Liver (tissue), 9 donors: Measurements from ENCODE around the gene SLC34A3. TPM values are rescaled to one million over a fixed set of nuclear protein-coding genes. Genes with fewer than 3 reads are reported as not detected.

Source experiments
- DNase-seq: peaks from one replicate; pipeline ENCODE4 v3.0.0-alpha.2; 2017; ENCODE audit warnings: low spot score
- H3K27ac ChIP-seq, 2 donors: one replicate each; pipeline ENCODE4 v1.7.0; 2013; ENCODE audit warnings: inconsistent platforms in 2 of 2, low read length in 2 of 2, control low read depth in 1 of 2, low read depth in 1 of 2, mild to moderate bottlenecking in 1 of 2
- H3K27me3 ChIP-seq, 4 donors: one replicate each; pipeline versions ENCODE4 v1.6.1 to v1.7.0; 2013; ENCODE audit warnings: low read length in 3 of 4, inconsistent platforms in 1 of 4, mild to moderate bottlenecking in 1 of 4, moderate library complexity in 1 of 4; ENCODE audit not compliant: control insufficient read depth in 4 of 4, insufficient read depth in 4 of 4
- H3K36me3 ChIP-seq, 4 donors: one replicate each; pipeline versions ENCODE4 v1.6.1 to v1.7.0; 2013; ENCODE audit warnings: low read length in 3 of 4, mild to moderate bottlenecking in 3 of 4, low read depth in 1 of 4, moderate library complexity in 1 of 4; ENCODE audit not compliant: control insufficient read depth in 4 of 4, insufficient read depth in 3 of 4
- H3K4me1 ChIP-seq, 4 donors: one replicate each; pipeline versions ENCODE4 v1.6.1 to v1.7.0; 2013; ENCODE audit warnings: low read length in 3 of 4, mild to moderate bottlenecking in 3 of 4, moderate library complexity in 1 of 4; ENCODE audit not compliant: control insufficient read depth in 4 of 4, insufficient read depth in 4 of 4
- H3K4me3 ChIP-seq, 3 donors: one replicate each; pipeline versions ENCODE4 v1.6.1 to v1.7.0; 2013; ENCODE audit warnings: low read length in 3 of 3, control low read depth in 1 of 3, low read depth in 1 of 3, mild to moderate bottlenecking in 1 of 3
- H3K9ac ChIP-seq, 2 donors: one replicate each; pipeline ENCODE4 v1.7.0; 2013; ENCODE audit warnings: low read length in 2 of 2, mild to moderate bottlenecking in 2 of 2, moderate library complexity in 2 of 2, control low read depth in 1 of 2, low read depth in 1 of 2
- H3K9me3 ChIP-seq, 4 donors: one replicate each; pipeline versions ENCODE4 v1.6.1 to v1.7.0; 2013; ENCODE audit warnings: low read length in 3 of 4; ENCODE audit not compliant: control insufficient read depth in 4 of 4
- CTCF ChIP-seq: fragments of 150-350 bp; IDR thresholded peaks from 2 replicates; pipeline ENCODE4 v1.5.1; 2017; ENCODE audit warnings: improper control_type of control experiment, low read depth, low read length; ENCODE audit not compliant: missing input control
- HNF4G ChIP-seq: IDR thresholded peaks from 2 replicates; pipeline ENCODE4 v1.6.1; 2016; ENCODE audit warnings: antibody characterized with exemption
- JUND ChIP-seq, 2 donors: IDR thresholded peaks; 2 replicates each; pipeline ENCODE4 v1.6.1; 2016; ENCODE audit warnings: antibody characterized with exemption in 2 of 2
- REST ChIP-seq: IDR thresholded peaks from 2 replicates; pipeline ENCODE4 v1.6.1; 2016; ENCODE audit warnings: antibody characterized with exemption, mild to moderate bottlenecking
- ZBTB33 ChIP-seq: IDR thresholded peaks from 2 replicates; pipeline ENCODE4 v1.6.1; 2016; ENCODE audit warnings: antibody characterized with exemption
- WGBS: extraction: QIAGEN DNeasy Blood & Tissue Kit; methylation state at CpG from one replicate; pipeline ENCODE4 v1.1.7; 2013; 5-methylcytosine and 5-hydroxymethylcytosine counted together
- polyA plus RNA-seq, 2 donors: library from polyadenylated mRNA; stranded (reverse) in 1 of 2; unstranded in 1 of 2; fragments of 200-250 nt in 1 of 2; fragments of >200 nt in 1 of 2; fragmentation: Nextera tagmentation in 1 of 2; extraction: Ambion mirVana in 1 of 2; gene quantifications; one replicate each; pipeline versions ENCODE4 v1.2.1 to v1.2.3, GENCODE V29; 2013 to 2015
- total RNA-seq, 2 donors: library from RNA; depleted of rRNA; stranded (reverse); fragments of >200 nt; gene quantifications; one replicate each; pipeline ENCODE4 v1.2.3, GENCODE V29; 2014
- donor health status: healthy.
- donor health status: healthy.
- donor health status: healthy.
- donor health status: healthy.
- donor health status: healthy.

The SLC34A3 gene
- total and polyA plus RNA-seq, 4 donors, result not detected

GRCh38 chr9:137212520-137212919, 18.2 kb upstream of the SLC34A3 start:
- Histone ChIP-seq H3K36me3 (peaks cover 0 to 11% (median under 1%) of the 10 kb centered on the region in 4 donors), H3K27ac (no peak overlapping the region), H3K9me3 (no peaks in the 10 kb centered on the region), H3K9ac (no peak overlapping the region), H3K27me3 (no peaks in the 10 kb centered on the region), H3K4me1 (no peaks in the 10 kb centered on the region), H3K4me3 (no peak overlapping the region)
- TF ChIP-seq JUND (IDR thresholded peaks at IDR 0.05), result no peak
- DNase-seq, result no peak
- 91% methylated on average over 21 of the region's 21 CpGs for WGBS

- DNase-seq, result no peak
- H3K4me3 ChIP-seq, result no peak overlapping the region
- H3K27ac ChIP-seq, result no peak overlapping the region
- TF ChIP-seq CTCF (no peak), ZBTB33 (no peak)
- no peaks in the 10 kb centered on the region for H3K9me3 ChIP-seq
- no peaks in the 10 kb centered on the region for H3K27me3 ChIP-seq
- peaks cover 0 to 7% (median under 1%) of the 10 kb centered on the region in 4 donors for H3K4me1 ChIP-seq
- H3K36me3 ChIP-seq, result peaks cover 0 to 11% (median under 1%) of the 10 kb centered on the region in 4 donors
- 94% methylated on average over 49 of the region's 49 CpGs for WGBS
- no peak overlapping the region for H3K9ac ChIP-seq
These were observed 17.3 kb upstream of the SLC34A3 start for GRCh38 chr9:137213160-137214060.

GRCh38 chr9:137214620-137215019, 16.1 kb upstream of the SLC34A3 start:
- TF ChIP-seq HNF4G, result no peak
- TF ChIP-seq ZBTB33, result no peak
- TF ChIP-seq REST, result no peak
- H3K9ac ChIP-seq, result no peak overlapping the region
- DNase-seq, result no peak
- WGBS, result 95% methylated on average over 19 of the region's 19 CpGs
- H3K4me1 ChIP-seq, result peaks cover 0 to 12% (median 4%) of the 10 kb centered on the region in 4 donors
- H3K27me3 ChIP-seq, result no peaks in the 10 kb centered on the region
- no peak overlapping the region for H3K27ac ChIP-seq
- H3K9me3 ChIP-seq, result no peaks in the 10 kb centered on the region
- H3K4me3 ChIP-seq, result no peak overlapping the region
- peaks cover 0 to 5% (median under 1%) of the 10 kb centered on the region in 4 donors for H3K36me3 ChIP-seq
